ENCODE results near the gene C5AR1.
A peak's percentile ranks its signal among the peaks of the same experiment; 100 is the strongest.
"Not testable (repeated sequence)": the region's sequence is repeated elsewhere in the genome, so short reads cannot be mapped to it uniquely, and the experiment has no call there.

C5AR1 gene

DNA sequence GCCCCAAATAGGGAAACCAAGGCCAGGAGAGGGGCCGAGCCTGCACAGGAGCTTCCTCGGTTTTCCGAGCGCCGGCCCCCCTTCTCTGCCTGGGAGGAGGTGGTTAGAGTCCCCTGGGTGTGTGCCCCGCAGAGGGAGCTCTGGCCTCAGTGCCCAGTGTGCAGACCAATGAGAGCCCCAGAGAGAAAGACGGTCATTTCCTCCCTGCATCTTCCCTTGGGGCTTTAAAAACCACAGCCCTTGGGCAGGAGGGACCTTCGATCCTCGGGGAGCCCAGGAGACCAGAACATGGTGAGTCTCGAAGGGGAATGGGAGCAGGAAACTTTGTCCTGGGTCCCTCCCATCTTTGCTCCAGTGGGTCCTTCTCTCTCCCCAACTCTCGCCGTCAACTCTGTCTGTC is at the start of gene C5AR1:
Gene C5AR1 (plus strand): TSS at position 254 of the 400 bp plus-strand sequence. CDS start 35 bp downstream, at position 289.
- no peak for DNase-seq

DNA sequence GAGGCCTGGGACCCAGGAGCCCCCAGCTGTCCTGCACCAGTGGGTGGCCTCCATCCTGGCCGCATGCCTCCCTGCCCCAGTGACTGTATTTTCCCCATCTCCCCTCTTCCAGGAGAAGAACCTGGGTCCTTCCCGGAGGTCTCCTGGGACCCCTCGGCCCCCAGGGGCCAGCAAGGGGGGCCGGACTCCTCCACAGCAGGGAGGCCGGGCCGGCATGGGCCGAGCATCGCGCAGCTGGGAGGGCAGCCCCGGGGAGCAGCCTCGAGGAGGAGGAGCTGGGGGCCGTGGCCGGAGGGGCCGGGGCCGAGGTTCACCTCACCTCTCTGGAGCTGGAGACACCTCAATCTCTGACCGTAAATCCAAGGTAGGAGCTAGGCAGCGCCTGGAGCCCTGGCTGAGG is 49.2 kb upstream of the C5AR1 start:
- DNase-seq: no peak

- not testable (repeated sequence) for DNase-seq
These were observed 47.5 kb upstream of the C5AR1 start for GRCh38 chr19:47261946-47262793.

DNA sequence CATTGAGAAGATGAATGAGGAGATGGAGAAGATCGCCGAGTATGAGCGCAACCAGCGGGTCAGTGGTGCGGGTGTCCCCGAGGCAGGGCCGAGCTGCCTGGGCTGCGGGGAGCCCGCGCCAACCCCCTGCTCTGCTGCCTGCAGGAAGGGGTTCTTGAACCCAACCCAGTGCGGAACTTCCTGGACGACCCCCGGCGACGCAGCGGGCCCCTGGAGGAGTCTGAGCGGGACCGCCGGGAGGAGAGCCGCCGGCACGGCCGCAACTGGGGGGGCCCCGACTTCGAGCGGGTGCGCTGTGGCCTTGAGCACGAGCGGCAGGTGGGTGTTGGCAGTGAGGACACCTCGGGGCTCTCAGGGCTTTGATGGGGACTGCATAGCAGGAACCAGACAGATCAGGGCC is 45.0 kb upstream of the C5AR1 start:
- no peak for DNase-seq

- no peak for DNase-seq
These were observed 43.2 kb upstream of the C5AR1 start for GRCh38 chr19:47266401-47266941.

GRCh38 chr19:47267350-47267759 is 42.3 kb upstream of the C5AR1 start:
- DNase-seq: no peak

GRCh38 chr19:47268028-47268427 is 41.6 kb upstream of the C5AR1 start:
- DNase-seq: no peak

- no peak for DNase-seq
These were observed 40.1 kb upstream of the C5AR1 start for GRCh38 chr19:47269596-47269995.

- no peak for DNase-seq
These were observed 39.3 kb upstream of the C5AR1 start for GRCh38 chr19:47270408-47270807.

GRCh38 chr19:47271949-47272348 is 37.7 kb upstream of the C5AR1 start:
- DNase-seq: no peak

DNA sequence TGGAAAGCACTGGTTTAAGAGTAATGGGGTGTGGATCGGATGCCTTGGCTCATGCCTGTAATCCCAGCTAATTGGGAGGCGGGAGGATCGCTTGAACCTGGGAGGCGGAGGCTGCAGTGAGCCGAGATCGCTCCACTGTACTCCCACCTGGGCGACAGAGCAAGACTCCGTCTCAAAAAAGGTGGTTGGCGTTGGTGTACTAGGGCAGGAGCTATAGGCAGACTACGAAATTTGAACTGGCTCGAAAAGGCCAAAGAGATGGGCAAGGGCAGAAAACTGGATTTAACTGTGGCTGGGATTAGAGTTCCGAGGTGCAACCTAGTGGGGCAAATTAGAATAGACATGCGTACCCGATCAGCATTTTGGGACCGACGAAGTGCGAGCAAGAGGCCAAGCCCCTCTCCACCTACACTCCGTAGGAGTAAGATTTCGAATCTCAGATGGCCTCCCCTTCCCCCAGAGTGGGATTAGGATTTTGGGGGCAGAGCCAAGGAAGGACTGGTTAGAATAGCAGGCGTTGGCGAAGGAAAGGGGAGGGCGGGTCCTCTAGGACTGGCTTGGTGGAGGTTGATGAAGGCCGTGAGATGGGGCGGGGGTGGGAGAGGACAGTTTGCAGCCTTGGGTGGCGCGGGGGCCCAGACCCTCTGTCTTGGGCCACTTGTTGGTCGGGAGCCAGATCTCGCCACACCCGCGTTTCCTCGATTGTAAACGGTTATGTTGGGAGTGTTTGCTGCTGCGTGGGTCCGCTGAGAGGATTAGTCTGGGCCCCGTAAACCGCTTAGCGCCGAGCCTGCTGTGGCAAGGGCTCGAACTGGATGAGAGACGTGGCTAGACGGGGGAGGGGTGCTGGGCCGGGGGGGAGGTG is 37.0 kb upstream of the C5AR1 start:
- DNase-seq: no peak

DNA sequence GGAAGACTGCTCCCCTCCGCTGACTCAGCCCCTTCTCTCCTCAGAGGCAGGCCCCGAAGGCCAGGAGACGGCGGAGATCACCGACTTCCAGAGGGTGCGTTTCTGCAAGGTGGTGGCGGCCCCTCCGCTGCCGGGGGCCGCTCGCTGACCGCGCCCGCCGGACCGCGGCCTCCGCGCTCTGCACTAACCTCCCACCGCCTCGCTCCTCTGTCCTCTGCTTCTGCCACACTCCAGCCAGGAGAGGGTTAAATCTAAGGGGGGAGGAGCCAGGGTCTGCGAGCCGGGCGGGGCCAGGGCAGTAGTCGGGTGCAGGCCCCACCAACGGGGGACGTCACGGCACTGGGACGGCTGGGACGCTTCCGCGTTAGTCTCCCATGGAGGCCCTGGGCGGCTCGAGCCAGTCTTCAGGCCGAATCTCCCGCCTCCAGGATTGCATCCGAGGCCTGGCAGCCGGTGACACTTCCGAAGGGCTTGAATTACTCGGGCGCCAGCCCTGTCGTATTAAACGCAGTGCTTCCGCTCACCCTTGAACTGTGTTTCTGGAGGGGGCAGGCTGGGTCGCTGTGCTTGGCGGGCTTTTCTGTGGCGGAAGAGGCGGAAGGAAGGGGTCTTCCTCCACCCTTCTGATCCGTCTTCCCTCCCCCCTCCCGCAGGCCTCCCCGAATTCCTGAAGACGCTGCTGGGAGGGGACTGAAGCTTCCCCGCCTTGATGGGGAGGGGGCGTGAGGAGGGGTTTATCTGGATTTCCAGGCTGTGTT is 36.2 kb upstream of the C5AR1 start:
- peak; percentile 92 for DNase-seq

DNA sequence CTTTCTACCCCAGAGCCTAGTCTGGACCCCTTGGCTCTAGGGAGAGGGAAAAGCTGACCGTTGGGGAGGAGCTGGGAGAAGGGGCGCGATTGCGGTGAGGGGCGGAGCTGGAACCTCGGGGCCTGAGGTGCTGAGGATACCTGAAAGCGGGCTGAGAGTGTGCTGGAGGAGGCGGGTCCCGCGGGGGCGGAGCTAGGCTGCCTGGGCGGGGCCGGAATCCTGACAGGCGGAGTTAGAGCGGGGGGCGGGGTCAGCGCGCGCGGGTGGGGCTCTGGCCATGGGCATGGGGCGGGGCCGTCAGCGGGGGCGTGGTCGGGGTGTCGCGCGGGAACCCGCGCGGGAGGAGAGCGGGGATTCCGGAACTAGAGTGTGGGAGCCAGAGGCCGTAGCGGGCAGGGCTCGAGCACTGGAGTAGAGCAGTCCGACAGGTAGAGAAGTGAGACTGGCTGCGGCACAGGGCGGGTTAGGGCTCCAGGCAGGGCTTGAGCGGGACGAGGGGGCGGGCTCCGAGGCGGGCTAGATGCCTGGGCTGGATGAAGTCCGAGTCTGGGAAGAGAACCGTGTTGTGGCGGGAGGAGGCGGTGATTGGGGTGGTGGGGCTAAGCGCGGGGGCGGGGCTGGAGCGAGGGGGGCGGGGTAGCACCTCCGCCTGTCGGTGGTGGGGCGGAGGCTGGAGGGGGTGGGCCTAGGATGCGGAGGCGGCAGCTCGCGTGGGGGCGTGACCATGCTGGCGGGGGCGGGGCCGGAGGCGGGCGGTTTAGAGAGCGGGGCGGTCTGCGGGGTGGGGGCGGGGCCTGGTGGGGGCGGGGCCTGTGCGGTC is 35.4 kb upstream of the C5AR1 start, which contains the start of gene INAFM1:
Gene INAFM1 (plus strand): TSS at position 815 of the 820 bp plus-strand sequence. CDS start 35 bp downstream, outside the sequence.
- peak; percentile 100 for DNase-seq

- no peak for DNase-seq
These were observed 34.5 kb upstream of the C5AR1 start for GRCh38 chr19:47274891-47275761.

- no peak for DNase-seq
These were observed 33.7 kb upstream of the C5AR1 start for GRCh38 chr19:47275791-47276461.

DNA sequence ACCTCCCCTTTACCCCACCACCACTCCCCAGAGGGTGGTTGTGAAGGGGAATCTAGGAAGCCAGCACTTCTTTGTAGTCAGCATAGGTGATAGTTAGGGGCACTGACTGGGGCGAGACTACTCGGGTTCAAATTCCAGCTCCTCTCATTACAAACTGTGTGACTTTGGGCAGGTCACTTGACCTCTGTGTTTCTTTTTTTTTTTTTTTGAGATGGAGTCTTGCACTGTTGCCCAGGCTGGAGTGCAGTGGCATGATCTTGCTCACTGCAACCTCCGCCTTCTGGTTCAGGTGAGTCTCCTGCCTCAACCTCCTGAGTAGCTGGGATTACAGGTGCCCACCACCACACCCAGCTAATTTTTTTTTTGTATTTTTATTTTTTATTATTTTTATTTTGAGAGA is 33.1 kb upstream of the C5AR1 start:
- DNase-seq: not testable (repeated sequence)

- DNase-seq: peak; percentile 84
These were observed 29.4 kb upstream of the C5AR1 start for GRCh38 chr19:47280183-47280797.

GRCh38 chr19:47283405-47284059 is 26.1 kb upstream of the C5AR1 start:
- no peak for DNase-seq

DNA sequence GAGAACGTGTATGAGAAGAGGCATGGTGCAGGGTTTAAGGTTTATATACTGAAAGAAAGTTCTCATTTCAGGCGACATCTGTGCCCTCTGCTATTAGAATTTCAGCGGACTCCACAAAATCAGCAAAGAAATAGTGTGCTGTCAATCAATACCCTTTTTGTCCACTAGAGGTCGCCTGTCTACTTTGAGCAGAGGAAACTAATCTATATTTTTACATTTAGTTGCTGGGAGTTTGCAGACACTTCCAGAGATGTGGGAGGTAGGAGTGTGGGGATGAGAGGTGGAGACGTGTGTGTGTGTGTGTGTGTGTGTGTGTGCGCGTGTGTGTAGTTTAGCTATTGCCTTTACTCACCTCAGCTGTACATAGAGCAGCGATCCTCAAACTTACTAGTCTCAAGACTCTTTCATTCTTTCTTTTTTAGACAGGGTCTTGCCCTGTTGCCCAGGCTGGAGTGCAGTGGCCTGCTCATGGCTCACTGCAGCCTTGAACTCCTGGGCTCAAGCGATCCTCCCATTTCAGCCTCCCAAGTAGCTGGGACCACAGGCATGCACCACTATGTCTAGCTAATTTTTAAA is 25.2 kb upstream of the C5AR1 start:
- no peak for DNase-seq
